ENCODE data around the gene ADARB2. TPM values are rescaled to one million over a fixed set of nuclear protein-coding genes. Genes with fewer than 3 reads are reported as not detected.
"Not testable (repeated sequence)": the region's sequence is repeated elsewhere in the genome, so short reads cannot be mapped to it uniquely, and the experiment has no call there.

Gene ADARB2
- total and polyA plus RNA-seq, 3 donors from 2014 or later, result 8.5 to 13.0 (median 10.4) TPM

DNA sequence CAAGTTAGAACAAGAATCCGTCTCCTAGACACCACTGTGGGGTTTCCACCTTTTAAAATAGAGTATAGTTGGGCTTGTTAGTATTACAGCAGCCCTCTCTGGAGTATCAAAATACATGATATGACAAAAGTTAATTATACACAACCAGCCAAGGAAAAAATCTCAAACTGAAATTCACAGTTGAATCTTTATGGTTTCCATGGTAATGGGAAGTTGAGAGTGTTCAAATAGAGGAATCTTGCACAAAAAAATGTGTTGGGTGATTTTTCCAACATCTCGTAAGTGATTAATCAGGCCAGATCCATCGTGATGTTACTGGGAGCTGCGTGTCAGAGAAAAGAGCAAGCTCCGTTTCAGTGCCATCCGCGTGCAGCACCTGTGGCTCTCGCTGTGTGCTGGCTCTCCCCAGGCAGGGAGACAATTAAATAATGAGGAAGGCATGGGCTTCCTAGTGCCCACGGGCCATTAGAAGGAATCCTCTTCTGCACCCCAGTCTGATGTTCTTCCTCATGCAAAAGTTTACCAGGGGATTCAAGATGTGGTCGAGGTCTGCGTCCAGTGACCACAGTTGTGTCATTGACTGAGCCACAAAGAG, 41.1 kb upstream of the ADARB2 start:
- intact Hi-C loops (cut with DNase I; ENCODE audit: low total_unique reads), result no loop called here
- 80 to 89% methylated on average over 11 of the region's 11 CpGs for WGBS, 2 donors
- Histone ChIP-seq H3K9me3 (no peaks in the 10 kb centered on the region), H3K36me3 (ENCODE audit: low read depth, missing control alignments) (no peaks in the 10 kb centered on the region), H3K4me3 (no peak overlapping the region), H3K27ac (no peak overlapping the region), H3K27me3 (no peaks in the 10 kb centered on the region), H3K4me1 (no peaks in the 10 kb centered on the region)
- TF ChIP-seq POLR2A (IDR thresholded peaks at IDR 0.05) (no peak), CTCF (IDR thresholded peaks at IDR 0.05) (no peak)
- no peak for DNase-seq

- peak; percentile 50 for DNase-seq
- H3K36me3 ChIP-seq (ENCODE audit: low read depth, missing control alignments), result no peaks in the 10 kb centered on the region
- no peaks in the 10 kb centered on the region for H3K9me3 ChIP-seq
- H3K4me3 ChIP-seq, result no peak overlapping the region
- no peak overlapping the region for H3K27ac ChIP-seq
- intact Hi-C loops (cut with DNase I; ENCODE audit: low total_unique reads), result no loop called here
- TF ChIP-seq POLR2A (IDR thresholded peaks at IDR 0.05), result no peak
- no peak for TF ChIP-seq CTCF (IDR thresholded peaks at IDR 0.05)
- no peaks in the 10 kb centered on the region for H3K27me3 ChIP-seq
- no peaks in the 10 kb centered on the region for H3K4me1 ChIP-seq
- 62 to 76% methylated on average over 13 to 14 of the region's 14 CpGs for WGBS, 2 donors
These were observed 38.9 kb upstream of the ADARB2 start for GRCh38 chr10:1776127-1776662.

DNA sequence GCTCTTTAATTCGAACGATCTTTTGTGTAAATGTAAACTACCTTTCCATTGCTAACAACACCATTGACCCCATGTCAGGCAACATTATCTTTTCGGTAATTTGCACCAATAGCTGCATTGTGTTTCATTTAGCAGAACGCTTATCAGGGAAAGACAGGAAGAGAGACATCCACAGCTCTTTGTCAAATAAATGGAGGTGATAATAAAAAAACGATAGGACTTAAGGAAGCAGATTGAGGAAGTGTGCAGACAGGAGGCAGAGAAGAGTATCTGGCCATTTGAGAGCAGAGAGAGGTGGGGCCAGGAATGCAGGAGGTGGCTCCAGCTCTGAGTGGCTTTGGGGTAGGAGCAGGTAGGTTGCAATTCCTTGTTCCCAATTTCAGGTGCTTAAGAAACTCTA, 37.5 kb upstream of the ADARB2 start:
- intact Hi-C loops (cut with DNase I; ENCODE audit: low total_unique reads), result no loop called here
- WGBS, 2 donors, result 35 to 44% methylated on average over 5 of the region's 5 CpGs
- H3K36me3 ChIP-seq (ENCODE audit: low read depth, missing control alignments), result no peaks in the 10 kb centered on the region
- H3K27me3 ChIP-seq, result no peaks in the 10 kb centered on the region
- no peak for DNase-seq
- no peaks in the 10 kb centered on the region for H3K9me3 ChIP-seq
- H3K4me1 ChIP-seq, result no peaks in the 10 kb centered on the region
- TF ChIP-seq POLR2A (IDR thresholded peaks at IDR 0.05) (no peak), CTCF (IDR thresholded peaks at IDR 0.05) (no peak)
- no peak overlapping the region for H3K4me3 ChIP-seq
- no peak overlapping the region for H3K27ac ChIP-seq

- H3K4me1 ChIP-seq; H3K9me3 ChIP-seq; H3K27ac ChIP-seq; intact Hi-C loops (cut with DNase I; ENCODE audit: low total_unique reads); H3K36me3 ChIP-seq (ENCODE audit: low read depth, missing control alignments); H3K27me3 ChIP-seq: not testable (repeated sequence)
- peak; percentile 74 for DNase-seq
- H3K4me3 ChIP-seq, result peak overlapping the region in 1 of 2 donors; percentile 17
- 77 to 86% methylated on average over 5 to 22 of the region's 23 CpGs for WGBS, 2 donors
These were observed 35.9 kb upstream of the ADARB2 start for GRCh38 chr10:1773204-1773603.

- no peak for DNase-seq
- H3K4me1 ChIP-seq, result no peaks in the 10 kb centered on the region
- no peaks in the 10 kb centered on the region for H3K9me3 ChIP-seq
- H3K36me3 ChIP-seq (ENCODE audit: low read depth, missing control alignments), result no peaks in the 10 kb centered on the region
- intact Hi-C loops (cut with DNase I; ENCODE audit: low total_unique reads), result no loop called here
- 85 to 86% methylated on average over 9 to 10 of the region's 10 CpGs for WGBS, 2 donors
- H3K4me3 ChIP-seq, result no peak overlapping the region
- H3K27ac ChIP-seq, result no peak overlapping the region
- no peaks in the 10 kb centered on the region for H3K27me3 ChIP-seq
- TF ChIP-seq CTCF (IDR thresholded peaks at IDR 0.05), result no peak
These were observed 28.7 kb upstream of the ADARB2 start for GRCh38 chr10:1766049-1766448.

All from testis (tissue), 3 donors.